ENCODE data around the gene JUP.

DNA sequence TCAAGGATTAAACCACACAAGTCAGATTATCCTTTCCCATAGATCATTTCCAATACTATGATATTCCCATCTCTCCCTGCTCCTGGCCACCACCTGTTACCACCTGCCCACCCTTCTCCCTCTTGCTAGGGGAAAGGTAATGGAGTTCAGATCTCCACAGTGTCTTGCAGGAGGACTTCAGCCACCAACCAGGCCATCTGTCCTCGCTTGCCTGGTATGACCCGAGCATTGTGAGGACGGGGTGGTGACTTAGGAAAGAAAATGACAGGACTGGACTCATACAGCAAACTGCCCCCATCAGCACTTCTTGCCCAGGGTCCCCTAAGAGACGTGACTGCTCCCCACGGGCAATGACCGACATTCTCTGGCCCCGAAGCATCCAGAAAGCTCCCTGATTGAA, 37.1 kb upstream of the JUP start:
- TF ChIP-seq TAF1 (IDR thresholded peaks at IDR 0.05; ENCODE audit: borderline replicate concordance, insufficient read depth, low read length) = no peak
- TF ChIP-seq POLR2AphosphoS5 (IDR thresholded peaks at IDR 0.05; ENCODE audit: low read depth, low read length) = peak; percentile 50; the same call in 1 of the 2 replicates

All from PFSK-1 (cell line).